DOHH2 (cell line): ENCODE data around the gene FANCC.

ENCODE experiments used
- H3F3A ChIP-seq: fragments of 200-600 bp; sonication (generic), shearing (Covaris generic); 2 replicates; pipeline ENCODE4 v1.6.0; 2016; ENCODE audit warnings: antibody characterized with exemption, mild to moderate bottlenecking; ENCODE audit not compliant: control insufficient read depth, insufficient read depth
- H3K27ac ChIP-seq: fragments of 200-600 bp; sonication (generic); 2 replicates; pipeline ENCODE4 v1.5.1; 2014; ENCODE audit warnings: low read depth, mild to moderate bottlenecking, low read length, moderate library complexity
- H3K27me3 ChIP-seq: fragments of 200-600 bp; sonication (generic); 2 replicates; pipeline ENCODE4 v1.6.1; 2014; ENCODE audit warnings: mild to moderate bottlenecking, low read length, mixed read lengths; ENCODE audit not compliant: control insufficient read depth
- H3K36me3 ChIP-seq: fragments of 200-600 bp; sonication (generic); 2 replicates; pipeline ENCODE4 v1.6.1; 2014; ENCODE audit warnings: mild to moderate bottlenecking, low read length, moderate library complexity, mixed read lengths; ENCODE audit not compliant: control insufficient read depth
- H3K4me1 ChIP-seq: fragments of 200-600 bp; sonication (generic); 2 replicates; pipeline ENCODE4 v1.6.1; 2014; ENCODE audit warnings: mild to moderate bottlenecking, low read length, mixed read lengths; ENCODE audit not compliant: control insufficient read depth
- H3K4me2 ChIP-seq: fragments of 200-600 bp; sonication (generic); 2 replicates; pipeline ENCODE4 v1.6.0; 2014; ENCODE audit warnings: mild to moderate bottlenecking, low read length, moderate library complexity
- H3K4me3 ChIP-seq: fragments of 200-600 bp; sonication (generic); 2 replicates; pipeline ENCODE4 v1.5.1; 2014; ENCODE audit warnings: mild to moderate bottlenecking, low read length, mixed read lengths
- H3K79me2 ChIP-seq: fragments of 200-600 bp; sonication (generic); 2 replicates; pipeline ENCODE4 v1.6.1; 2014; ENCODE audit warnings: mild to moderate bottlenecking, low read length, mixed read lengths; ENCODE audit not compliant: control insufficient read depth
- H3K9me2 ChIP-seq: fragments of 200-600 bp; sonication (generic); replicated peaks from 2 replicates; pipeline ENCODE4 v1.6.1; 2014; ENCODE audit warnings: mild to moderate bottlenecking, low read length, mixed read lengths; ENCODE audit not compliant: control insufficient read depth
- H3K9me3 ChIP-seq: fragments of 200-600 bp; sonication (generic); 2 replicates; pipeline ENCODE4 v1.6.1; 2014; ENCODE audit warnings: antibody characterized with exemption, low read length, mixed read lengths; ENCODE audit not compliant: control insufficient read depth, insufficient read depth
- H4K20me1 ChIP-seq: fragments of 200-600 bp; sonication (generic); 2 replicates; pipeline ENCODE4 v1.6.0; 2014; ENCODE audit warnings: low read depth, mild to moderate bottlenecking, antibody characterized with exemption, low read length, moderate library complexity; ENCODE audit not compliant: control insufficient read depth, insufficient read depth
- CTCF ChIP-seq: fragments of 200-600 bp; sonication (generic); IDR thresholded peaks from one replicate; pipeline ENCODE4 v1.5.1; 2014; ENCODE audit warnings: antibody characterized with exemption, mild to moderate bottlenecking, low read depth, low read length; ENCODE audit not compliant: poor library complexity, severe bottlenecking
- EZH2phosphoT487 ChIP-seq: fragments of 200-600 bp; sonication (generic); IDR thresholded peaks from 2 replicates; pipeline ENCODE4 v1.6.1; 2017; ENCODE audit warnings: borderline replicate concordance, mild to moderate bottlenecking, antibody characterized with exemption, low read length, moderate library complexity, mixed read lengths

FANCC gene

GRCh38 chr9:95363051-95363841 is 45.7 kb upstream of the FANCC start:
- Histone ChIP-seq H3K4me2 (no peak overlapping the region), H3K27me3 (peaks cover 12% of the 10 kb centered on the region; the same call in 1 of the 2 replicates), H3K27ac (no peak overlapping the region)

GRCh38 chr9:95360866-95361265 is 43.4 kb upstream of the FANCC start:
- TF ChIP-seq CTCF (no peak), EZH2phosphoT487 (no peak)
- no peaks in the 10 kb centered on the region for H4K20me1 ChIP-seq
- no peaks in the 10 kb centered on the region for H3K79me2 ChIP-seq
- H3K9me3 ChIP-seq = no peaks in the 10 kb centered on the region
- no peaks in the 10 kb centered on the region for H3K36me3 ChIP-seq
- H3F3A ChIP-seq = no peaks in the 10 kb centered on the region
- no peaks in the 10 kb centered on the region for H3K9me2 ChIP-seq
- no peaks in the 10 kb centered on the region for H3K4me1 ChIP-seq
- H3K27me3 ChIP-seq = peaks cover 8% of the 10 kb centered on the region; the same call in 1 of the 2 replicates
- no peak overlapping the region for H3K27ac ChIP-seq
- no peak overlapping the region for H3K4me3 ChIP-seq
- H3K4me2 ChIP-seq = no peak overlapping the region

More at GRCh38 chr9:95363051-95363841, 45.7 kb upstream of the FANCC start:
- H3K4me3 ChIP-seq = no peak overlapping the region
- TF ChIP-seq EZH2phosphoT487 (no peak), CTCF (no peak)
- no peaks in the 10 kb centered on the region for H3K9me2 ChIP-seq
- H3F3A ChIP-seq = no peaks in the 10 kb centered on the region
- no peaks in the 10 kb centered on the region for H3K36me3 ChIP-seq
- no peaks in the 10 kb centered on the region for H4K20me1 ChIP-seq
- H3K4me1 ChIP-seq = no peaks in the 10 kb centered on the region
- H3K9me3 ChIP-seq = no peaks in the 10 kb centered on the region
- no peaks in the 10 kb centered on the region for H3K79me2 ChIP-seq

- Histone ChIP-seq H4K20me1 (no peaks in the 10 kb centered on the region), H3K79me2 (no peaks in the 10 kb centered on the region), H3K36me3 (no peaks in the 10 kb centered on the region), H3K27ac (no peak overlapping the region), H3F3A (no peaks in the 10 kb centered on the region), H3K4me1 (no peaks in the 10 kb centered on the region), H3K9me3 (no peaks in the 10 kb centered on the region), H3K4me2 (no peak overlapping the region), H3K9me2 (no peaks in the 10 kb centered on the region), H3K4me3 (no peak overlapping the region), H3K27me3 (peaks cover 10% of the 10 kb centered on the region)
- TF ChIP-seq EZH2phosphoT487 (no peak), CTCF (no peak)
Observed at GRCh38 chr9:95357316-95357715, 39.8 kb upstream of the FANCC start.
